ENCODE data around the gene LCN1.
"Not testable (repeated sequence)": the region's sequence is repeated elsewhere in the genome, so short reads cannot be mapped to it uniquely, and the experiment has no call there.

LCN1 gene

GRCh38 chr9:135524130-135524861 lies 3.1 kb downstream of the LCN1 start:
- Histone ChIP-seq H3K4me3 (ENCODE audit: low read length) (no peak overlapping the region), H3K4me1 (ENCODE audit: control insufficient read depth, insufficient read depth, low read length) (no peaks in the 10 kb centered on the region), H3K27ac (ENCODE audit: low read depth, low read length) (no peak overlapping the region), H3K9ac (ENCODE audit: low read length) (no peak overlapping the region), H3K27me3 (ENCODE audit: control insufficient read depth, insufficient read depth, low read length) (no peaks in the 10 kb centered on the region), H3K36me3 (ENCODE audit: control insufficient read depth, insufficient read depth, low read length) (no peaks in the 10 kb centered on the region)

GRCh38 chr9:135525241-135526088 lies 4.2 kb downstream of the LCN1 start:
- no peak overlapping the region for H3K4me3 ChIP-seq (ENCODE audit: low read length)
- no peaks in the 10 kb centered on the region for H3K27me3 ChIP-seq (ENCODE audit: control insufficient read depth, insufficient read depth, low read length)
- H3K27ac ChIP-seq (ENCODE audit: low read depth, low read length): no peak overlapping the region
- H3K9ac ChIP-seq (ENCODE audit: low read length): no peak overlapping the region
- H3K4me1 ChIP-seq (ENCODE audit: control insufficient read depth, insufficient read depth, low read length): no peaks in the 10 kb centered on the region
- H3K36me3 ChIP-seq (ENCODE audit: control insufficient read depth, insufficient read depth, low read length): no peaks in the 10 kb centered on the region

GRCh38 chr9:135526089-135526729 lies 5.0 kb downstream of the LCN1 start:
- Histone ChIP-seq H3K4me1 (ENCODE audit: control insufficient read depth, insufficient read depth, low read length) (no peaks in the 10 kb centered on the region), H3K27ac (ENCODE audit: low read depth, low read length) (no peak overlapping the region), H3K9ac (ENCODE audit: low read length) (no peak overlapping the region), H3K4me3 (ENCODE audit: low read length) (no peak overlapping the region), H3K36me3 (ENCODE audit: control insufficient read depth, insufficient read depth, low read length) (no peaks in the 10 kb centered on the region), H3K27me3 (ENCODE audit: control insufficient read depth, insufficient read depth, low read length) (no peaks in the 10 kb centered on the region)

- Histone ChIP-seq H3K27me3 (ENCODE audit: control insufficient read depth, insufficient read depth, low read length) (no peaks in the 10 kb centered on the region), H3K4me3 (ENCODE audit: low read length) (no peak overlapping the region), H3K4me1 (ENCODE audit: control insufficient read depth, insufficient read depth, low read length) (no peaks in the 10 kb centered on the region), H3K36me3 (ENCODE audit: control insufficient read depth, insufficient read depth, low read length) (no peaks in the 10 kb centered on the region), H3K9ac (ENCODE audit: low read length) (no peak overlapping the region), H3K27ac (ENCODE audit: low read depth, low read length) (no peak overlapping the region)
Measured at GRCh38 chr9:135526730-135527571, 5.7 kb downstream of the LCN1 start.

- H3K4me3 ChIP-seq (ENCODE audit: low read length); H3K27ac ChIP-seq (ENCODE audit: low read depth, low read length); H3K9ac ChIP-seq (ENCODE audit: low read length); H3K36me3 ChIP-seq (ENCODE audit: control insufficient read depth, insufficient read depth, low read length); H3K4me1 ChIP-seq (ENCODE audit: control insufficient read depth, insufficient read depth, low read length); H3K27me3 ChIP-seq (ENCODE audit: control insufficient read depth, insufficient read depth, low read length): not testable (repeated sequence)
Measured at GRCh38 chr9:135528842-135529435, 7.7 kb downstream of the LCN1 start.

GRCh38 chr9:135530146-135530545 lies 8.9 kb downstream of the LCN1 start:
- Histone ChIP-seq H3K27me3 (ENCODE audit: control insufficient read depth, insufficient read depth, low read length) (no peaks in the 10 kb centered on the region), H3K9ac (ENCODE audit: low read length) (no peak overlapping the region), H3K4me1 (ENCODE audit: control insufficient read depth, insufficient read depth, low read length) (no peaks in the 10 kb centered on the region), H3K36me3 (ENCODE audit: control insufficient read depth, insufficient read depth, low read length) (no peaks in the 10 kb centered on the region), H3K4me3 (ENCODE audit: low read length) (no peak overlapping the region), H3K27ac (ENCODE audit: low read depth, low read length) (no peak overlapping the region)

GRCh38 chr9:135531096-135531495 lies 9.9 kb downstream of the LCN1 start:
- Histone ChIP-seq H3K4me1 (ENCODE audit: control insufficient read depth, insufficient read depth, low read length) (no peaks in the 10 kb centered on the region), H3K36me3 (ENCODE audit: control insufficient read depth, insufficient read depth, low read length) (no peaks in the 10 kb centered on the region), H3K27ac (ENCODE audit: low read depth, low read length) (no peak overlapping the region), H3K9ac (ENCODE audit: low read length) (no peak overlapping the region), H3K27me3 (ENCODE audit: control insufficient read depth, insufficient read depth, low read length) (no peaks in the 10 kb centered on the region), H3K4me3 (ENCODE audit: low read length) (no peak overlapping the region)

GRCh38 chr9:135533113-135533512 lies 11.9 kb downstream of the LCN1 start:
- no peaks in the 10 kb centered on the region for H3K27me3 ChIP-seq (ENCODE audit: control insufficient read depth, insufficient read depth, low read length)
- H3K9ac ChIP-seq (ENCODE audit: low read length): no peak overlapping the region
- no peak overlapping the region for H3K4me3 ChIP-seq (ENCODE audit: low read length)
- no peaks in the 10 kb centered on the region for H3K4me1 ChIP-seq (ENCODE audit: control insufficient read depth, insufficient read depth, low read length)
- H3K27ac ChIP-seq (ENCODE audit: low read depth, low read length): no peak overlapping the region
- H3K36me3 ChIP-seq (ENCODE audit: control insufficient read depth, insufficient read depth, low read length): no peaks in the 10 kb centered on the region

GRCh38 chr9:135533674-135534073 lies 12.4 kb downstream of the LCN1 start:
- no peaks in the 10 kb centered on the region for H3K27me3 ChIP-seq (ENCODE audit: control insufficient read depth, insufficient read depth, low read length)
- no peak overlapping the region for H3K4me3 ChIP-seq (ENCODE audit: low read length)
- no peaks in the 10 kb centered on the region for H3K36me3 ChIP-seq (ENCODE audit: control insufficient read depth, insufficient read depth, low read length)
- no peaks in the 10 kb centered on the region for H3K4me1 ChIP-seq (ENCODE audit: control insufficient read depth, insufficient read depth, low read length)
- no peak overlapping the region for H3K27ac ChIP-seq (ENCODE audit: low read depth, low read length)
- no peak overlapping the region for H3K9ac ChIP-seq (ENCODE audit: low read length)

GRCh38 chr9:135534192-135534711 lies 13.0 kb downstream of the LCN1 start:
- not testable (repeated sequence) for H3K27ac ChIP-seq (ENCODE audit: low read depth, low read length); H3K27me3 ChIP-seq (ENCODE audit: control insufficient read depth, insufficient read depth, low read length); H3K36me3 ChIP-seq (ENCODE audit: control insufficient read depth, insufficient read depth, low read length); H3K9ac ChIP-seq (ENCODE audit: low read length); H3K4me1 ChIP-seq (ENCODE audit: control insufficient read depth, insufficient read depth, low read length); H3K4me3 ChIP-seq (ENCODE audit: low read length)

- H3K27me3 ChIP-seq (ENCODE audit: control insufficient read depth, insufficient read depth, low read length); H3K4me3 ChIP-seq (ENCODE audit: low read length); H3K27ac ChIP-seq (ENCODE audit: low read depth, low read length); H3K4me1 ChIP-seq (ENCODE audit: control insufficient read depth, insufficient read depth, low read length); H3K9ac ChIP-seq (ENCODE audit: low read length); H3K36me3 ChIP-seq (ENCODE audit: control insufficient read depth, insufficient read depth, low read length): not testable (repeated sequence)
Measured at GRCh38 chr9:135534826-135535225, 13.6 kb downstream of the LCN1 start.

Measured in rectal smooth muscle tissue (tissue), 1 donor.